Esophagus (tissue), 2 donors: ENCODE data around the gene GABRG3. TPM values are rescaled to one million over a fixed set of nuclear protein-coding genes. Genes with fewer than 3 reads are reported as not detected.

ENCODE experiments used
- H3K27ac ChIP-seq, 2 donors: one replicate each; pipeline ENCODE4 v1.5.1; 2013; ENCODE audit warnings: low read depth in 2 of 2, mild to moderate bottlenecking in 2 of 2, inconsistent platforms in 1 of 2, low read length in 1 of 2, moderate library complexity in 1 of 2
- H3K27me3 ChIP-seq, 2 donors: one replicate each; pipeline ENCODE4 v1.6.1; 2013; ENCODE audit warnings: low read length in 2 of 2, control low read depth in 1 of 2, mild to moderate bottlenecking in 1 of 2; ENCODE audit not compliant: insufficient read depth in 2 of 2, control insufficient read depth in 1 of 2
- H3K36me3 ChIP-seq, 2 donors: one replicate each; pipeline ENCODE4 v1.6.1; 2013; ENCODE audit warnings: low read length in 1 of 2; ENCODE audit not compliant: control insufficient read depth in 2 of 2, insufficient read depth in 2 of 2
- H3K4me1 ChIP-seq, 2 donors: one replicate each; pipeline ENCODE4 v1.6.1; 2013; ENCODE audit warnings: low read length in 1 of 2; ENCODE audit not compliant: control insufficient read depth in 2 of 2, insufficient read depth in 2 of 2
- H3K4me3 ChIP-seq, 2 donors: one replicate each; pipeline ENCODE4 v1.5.1; 2013; ENCODE audit warnings: low read length in 2 of 2, mild to moderate bottlenecking in 2 of 2, low read depth in 1 of 2, moderate library complexity in 1 of 2
- H3K9me3 ChIP-seq, 2 donors: one replicate each; pipeline ENCODE4 v1.6.1; 2013; ENCODE audit warnings: mild to moderate bottlenecking in 2 of 2, low read depth in 1 of 2, low read length in 1 of 2, moderate library complexity in 1 of 2; ENCODE audit not compliant: control insufficient read depth in 2 of 2, insufficient read depth in 1 of 2
- WGBS, 2 donors: extraction: QIAGEN DNeasy Blood & Tissue Kit; methylation state at CpG; one replicate each; pipeline ENCODE4 v1.1.7; 2013; 5-methylcytosine and 5-hydroxymethylcytosine counted together
- polyA plus RNA-seq, 2 donors: library from polyadenylated mRNA; stranded (reverse); fragments of 200-250 nt; gene quantifications; one replicate each; pipeline ENCODE4 v1.2.3, GENCODE V29; 2013
- donor health status: healthy with polysubstance abuse.
- donor health status: Bipolar disorder and iron deficiency.

The GABRG3 gene
- polyA plus RNA-seq, 2 donors: not detected

- Histone ChIP-seq H3K4me1 (no peaks in the 10 kb centered on the region), H3K36me3 (no peaks in the 10 kb centered on the region), H3K27me3 (no peaks in the 10 kb centered on the region), H3K27ac (no peak overlapping the region), H3K9me3 (peaks cover 3 to 5% of the 10 kb centered on the region in 2 donors), H3K4me3 (no peak overlapping the region)
- WGBS, 2 donors: 62 to 69% methylated on average over 12 of the region's 12 CpGs
Observed at GRCh38 chr15:27127815-27128570, 157.0 kb downstream of the GABRG3 start.

GRCh38 chr15:27133249-27133648, 162.3 kb downstream of the GABRG3 start:
- no peaks in the 10 kb centered on the region for H3K36me3 ChIP-seq
- H3K9me3 ChIP-seq: no peaks in the 10 kb centered on the region
- no peak overlapping the region for H3K27ac ChIP-seq
- H3K27me3 ChIP-seq: peaks cover 0 to 2% of the 10 kb centered on the region in 2 donors
- 36 to 59% methylated on average over 2 of the region's 2 CpGs for WGBS, 2 donors
- no peak overlapping the region for H3K4me3 ChIP-seq
- H3K4me1 ChIP-seq: no peaks in the 10 kb centered on the region

- WGBS, 2 donors: 85 to 88% methylated on average over 4 of the region's 4 CpGs
- no peak overlapping the region for H3K4me3 ChIP-seq
- no peaks in the 10 kb centered on the region for H3K36me3 ChIP-seq
- peaks cover 0 to 2% of the 10 kb centered on the region in 2 donors for H3K27me3 ChIP-seq
- peaks cover 2% of the 10 kb centered on the region in 2 donors for H3K9me3 ChIP-seq
- no peak overlapping the region for H3K27ac ChIP-seq
- H3K4me1 ChIP-seq: no peaks in the 10 kb centered on the region
Observed at GRCh38 chr15:27134481-27134880, 163.5 kb downstream of the GABRG3 start.

GRCh38 chr15:27135151-27135550, 164.2 kb downstream of the GABRG3 start:
- Histone ChIP-seq H3K9me3 (peaks cover 2% of the 10 kb centered on the region in 2 donors), H3K27me3 (peaks cover 0 to 2% of the 10 kb centered on the region in 2 donors), H3K4me3 (no peak overlapping the region), H3K36me3 (no peaks in the 10 kb centered on the region), H3K27ac (no peak overlapping the region), H3K4me1 (no peaks in the 10 kb centered on the region)
- WGBS, 2 donors: 67 to 75% methylated on average over 1 of the region's 1 CpG

GRCh38 chr15:27137127-27137526, 166.1 kb downstream of the GABRG3 start:
- 46 to 53% methylated on average over 5 of the region's 5 CpGs for WGBS, 2 donors
- Histone ChIP-seq H3K36me3 (no peaks in the 10 kb centered on the region), H3K9me3 (peaks cover 2% of the 10 kb centered on the region in 2 donors)

GRCh38 chr15:27165590-27165989, 194.6 kb downstream of the GABRG3 start:
- H3K9me3 ChIP-seq: peaks cover 2% of the 10 kb centered on the region in 2 donors
- WGBS, 2 donors: 85 to 90% methylated on average over 1 of the region's 1 CpG
- no peaks in the 10 kb centered on the region for H3K4me1 ChIP-seq
- no peaks in the 10 kb centered on the region for H3K27me3 ChIP-seq
- no peaks in the 10 kb centered on the region for H3K36me3 ChIP-seq
- no peak overlapping the region for H3K27ac ChIP-seq
- no peak overlapping the region for H3K4me3 ChIP-seq

More at GRCh38 chr15:27137127-27137526, 166.1 kb downstream of the GABRG3 start:
- Histone ChIP-seq H3K4me3 (no peak overlapping the region), H3K27me3 (peaks cover 0 to 2% of the 10 kb centered on the region in 2 donors), H3K27ac (no peak overlapping the region), H3K4me1 (no peaks in the 10 kb centered on the region)

- Histone ChIP-seq H3K4me3 (no peak overlapping the region), H3K27ac (no peak overlapping the region), H3K9me3 (peaks cover 0 to 2% of the 10 kb centered on the region in 2 donors), H3K36me3 (no peaks in the 10 kb centered on the region), H3K4me1 (no peaks in the 10 kb centered on the region), H3K27me3 (no peaks in the 10 kb centered on the region)
- 53 to 63% methylated on average over 4 of the region's 4 CpGs for WGBS, 2 donors
Observed at GRCh38 chr15:27166917-27167316, 195.9 kb downstream of the GABRG3 start.

- H3K36me3 ChIP-seq: no peaks in the 10 kb centered on the region
- H3K27me3 ChIP-seq: no peaks in the 10 kb centered on the region
- 88 to 90% methylated on average over 10 of the region's 10 CpGs for WGBS, 2 donors
- H3K4me3 ChIP-seq: no peak overlapping the region
- H3K4me1 ChIP-seq: no peaks in the 10 kb centered on the region
- peaks cover 0 to 2% of the 10 kb centered on the region in 2 donors for H3K9me3 ChIP-seq
- H3K27ac ChIP-seq: no peak overlapping the region
Observed at GRCh38 chr15:27167738-27168137, 196.8 kb downstream of the GABRG3 start.

- WGBS, 2 donors: 89 to 90% methylated on average over 4 of the region's 4 CpGs
- no peak overlapping the region for H3K27ac ChIP-seq
- H3K4me1 ChIP-seq: no peaks in the 10 kb centered on the region
- peaks cover 0 to 5% of the 10 kb centered on the region in 2 donors for H3K9me3 ChIP-seq
- no peaks in the 10 kb centered on the region for H3K27me3 ChIP-seq
- H3K4me3 ChIP-seq: no peak overlapping the region
- H3K36me3 ChIP-seq: no peaks in the 10 kb centered on the region
Observed at GRCh38 chr15:27170851-27171250, 199.9 kb downstream of the GABRG3 start.

- Histone ChIP-seq H3K27ac (no peak overlapping the region), H3K27me3 (no peaks in the 10 kb centered on the region), H3K4me1 (no peaks in the 10 kb centered on the region), H3K36me3 (no peaks in the 10 kb centered on the region), H3K4me3 (no peak overlapping the region), H3K9me3 (peaks cover 5 to 11% of the 10 kb centered on the region in 2 donors)
- 53 to 62% methylated on average over 5 of the region's 5 CpGs for WGBS, 2 donors
Observed at GRCh38 chr15:27172821-27173220, 201.8 kb downstream of the GABRG3 start.
